NCI-H2107 treated with DMSO at 0.1 percent for 48 hours (cell line): ENCODE results near the gene NACA2.
"Not testable (repeated sequence)": the region's sequence is repeated elsewhere in the genome, so short reads cannot be mapped to it uniquely, and the experiment has no call there.

Experiments used
- DNase-seq: peaks from one replicate; lab custom pipeline; 2025; ENCODE audit not compliant: unreplicated experiment; lab: John Stamatoyannopoulos, UW

Gene NACA2

GRCh38 chr17:61552560-61552959 is 38.5 kb downstream of the NACA2 start:
- not testable (repeated sequence) for DNase-seq

GRCh38 chr17:61551255-61551742 is 39.7 kb downstream of the NACA2 start:
- DNase-seq: no peak

- no peak for DNase-seq
These were observed 43.9 kb downstream of the NACA2 start for GRCh38 chr17:61547113-61547512.

GRCh38 chr17:61545335-61545938 is 45.6 kb downstream of the NACA2 start:
- no peak for DNase-seq

- no peak for DNase-seq
These were observed 47.1 kb downstream of the NACA2 start for GRCh38 chr17:61543786-61544415.

GRCh38 chr17:61542027-61542426 is 49.0 kb downstream of the NACA2 start:
- no peak for DNase-seq

- DNase-seq: no peak
These were observed 50.1 kb downstream of the NACA2 start for GRCh38 chr17:61540874-61541273.
